ENCODE data around the gene ABHD3. TPM values are rescaled to one million over a fixed set of nuclear protein-coding genes. Genes with fewer than 3 reads are reported as not detected.
"Not testable (repeated sequence)": the region's sequence is repeated elsewhere in the genome, so short reads cannot be mapped to it uniquely, and the experiment has no call there.

ABHD3 gene
- total and polyA plus RNA-seq, 9 donors, result 4.8 to 14.3 (median 11.2) TPM

DNA sequence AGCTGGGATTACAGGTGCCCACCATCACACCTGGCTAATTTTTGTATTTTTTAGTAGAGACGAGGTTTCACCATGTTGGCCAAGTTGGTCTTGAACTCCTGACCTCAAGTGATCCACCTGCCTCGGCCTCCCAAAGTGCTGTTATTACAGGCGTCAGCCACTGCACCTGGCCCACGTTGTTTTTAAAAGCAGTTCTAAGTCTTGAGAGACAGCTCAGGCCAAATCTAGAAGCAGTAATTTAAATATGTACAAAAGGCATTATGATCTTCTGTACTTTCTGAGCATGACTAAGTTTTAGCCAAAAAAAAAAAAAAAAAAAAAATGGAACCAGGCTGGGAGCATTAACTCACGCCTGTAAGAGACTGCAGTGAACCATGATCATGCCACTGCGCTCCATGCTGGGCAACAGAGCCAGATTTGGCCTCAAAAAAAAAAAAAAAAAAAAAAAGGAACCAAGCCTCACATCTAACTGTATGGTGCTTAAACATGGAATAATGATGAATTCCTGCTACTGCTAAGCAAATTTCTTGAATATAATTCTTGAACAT lies 4.0 kb downstream of the ABHD3 start:
- H3K9me3 ChIP-seq, result no peaks in the 10 kb centered on the region
- no peaks in the 10 kb centered on the region for H3K36me3 ChIP-seq
- no peak overlapping the region for H3K4me3 ChIP-seq
- H3K27ac ChIP-seq, result no peak overlapping the region
- intact Hi-C loops (cut with DNase I), result no loop called here
- H3K4me1 ChIP-seq (ENCODE audit: insufficient read depth), result peaks cover 2% of the 10 kb centered on the region
- DNase-seq, result no peak
- H3K27me3 ChIP-seq, result no peaks in the 10 kb centered on the region
- TF ChIP-seq EP300 (IDR thresholded peaks at IDR 0.05) (no peak), POLR2A (IDR thresholded peaks at IDR 0.05) (no peak)
- TF ChIP-seq, protein P1, sequence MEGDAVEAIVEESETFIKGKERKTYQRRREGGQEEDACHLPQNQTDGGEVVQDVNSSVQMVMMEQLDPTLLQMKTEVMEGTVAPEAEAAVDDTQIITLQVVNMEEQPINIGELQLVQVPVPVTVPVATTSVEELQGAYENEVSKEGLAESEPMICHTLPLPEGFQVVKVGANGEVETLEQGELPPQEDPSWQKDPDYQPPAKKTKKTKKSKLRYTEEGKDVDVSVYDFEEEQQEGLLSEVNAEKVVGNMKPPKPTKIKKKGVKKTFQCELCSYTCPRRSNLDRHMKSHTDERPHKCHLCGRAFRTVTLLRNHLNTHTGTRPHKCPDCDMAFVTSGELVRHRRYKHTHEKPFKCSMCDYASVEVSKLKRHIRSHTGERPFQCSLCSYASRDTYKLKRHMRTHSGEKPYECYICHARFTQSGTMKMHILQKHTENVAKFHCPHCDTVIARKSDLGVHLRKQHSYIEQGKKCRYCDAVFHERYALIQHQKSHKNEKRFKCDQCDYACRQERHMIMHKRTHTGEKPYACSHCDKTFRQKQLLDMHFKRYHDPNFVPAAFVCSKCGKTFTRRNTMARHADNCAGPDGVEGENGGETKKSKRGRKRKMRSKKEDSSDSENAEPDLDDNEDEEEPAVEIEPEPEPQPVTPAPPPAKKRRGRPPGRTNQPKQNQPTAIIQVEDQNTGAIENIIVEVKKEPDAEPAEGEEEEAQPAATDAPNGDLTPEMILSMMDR (IDR thresholded peaks at IDR 0.05), result no peak
- WGBS, 3 donors, result 90 to 95% (median 91%) methylated on average over 6 of the region's 6 CpGs

DNA sequence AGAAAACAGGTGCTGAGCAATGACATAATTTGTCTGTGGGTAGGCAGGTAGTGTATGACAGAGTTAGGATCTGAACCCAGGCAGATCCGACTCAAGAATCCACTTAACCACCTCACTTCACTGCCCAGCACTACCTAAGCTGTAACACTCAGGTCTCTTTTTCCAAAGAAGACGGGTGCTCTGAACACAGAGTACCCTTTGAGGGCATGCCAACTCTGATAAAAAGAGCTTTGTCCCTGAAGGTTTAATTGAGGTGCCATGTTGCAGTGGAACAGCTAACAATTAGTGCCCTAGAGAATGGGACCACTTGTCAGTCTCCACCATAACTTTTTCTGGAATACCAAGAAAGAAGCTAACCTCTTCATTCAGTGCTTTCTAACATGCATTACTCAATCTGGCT lies 11.3 kb downstream of the ABHD3 start:
- no peaks in the 10 kb centered on the region for H3K4me1 ChIP-seq (ENCODE audit: insufficient read depth)
- no peak overlapping the region for H3K27ac ChIP-seq
- no peaks in the 10 kb centered on the region for H3K36me3 ChIP-seq
- H3K9me3 ChIP-seq, result peaks cover 0 to 4% of the 10 kb centered on the region in 2 donors
- H3K27me3 ChIP-seq, result no peaks in the 10 kb centered on the region
- no peak overlapping the region for H3K4me3 ChIP-seq
- no peak for DNase-seq
- WGBS, 3 donors, result 90 to 99% (median 95%) methylated on average over 2 of the region's 2 CpGs
- intact Hi-C loops (cut with DNase I), result no loop called here
- TF ChIP-seq, protein P1 (IDR thresholded peaks at IDR 0.05), result no peak
- TF ChIP-seq EP300 (IDR thresholded peaks at IDR 0.05), result no peak

DNA sequence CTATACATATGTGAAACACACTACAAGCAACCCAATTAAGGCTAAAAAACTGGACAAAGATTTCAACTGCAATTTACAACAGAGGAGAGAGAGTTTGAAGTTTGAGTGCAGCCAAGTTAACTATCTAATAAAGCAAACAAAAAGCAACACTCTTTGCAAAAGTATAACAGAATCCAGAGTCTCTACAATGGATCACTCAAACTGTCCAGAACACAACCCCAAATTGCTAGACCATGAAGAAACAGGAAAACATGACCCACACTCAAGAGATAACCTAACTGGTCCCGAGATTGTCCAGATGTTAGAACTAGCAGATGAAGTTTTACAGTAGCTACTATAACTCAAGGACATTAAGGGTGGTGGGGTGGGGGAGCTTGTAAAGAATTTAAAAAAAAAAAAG lies 14.8 kb downstream of the ABHD3 start:
- intact Hi-C loops (cut with DNase I), result no loop called here
- WGBS, 3 donors, result 93% methylated on average over 1 of the region's 1 CpG
- H3K27ac ChIP-seq, result no peak overlapping the region
- H3K9me3 ChIP-seq, result peaks cover 0 to 4% of the 10 kb centered on the region in 2 donors
- no peak for DNase-seq
- no peaks in the 10 kb centered on the region for H3K36me3 ChIP-seq
- TF ChIP-seq POLR2A (IDR thresholded peaks at IDR 0.05), result no peak
- no peak for TF ChIP-seq EP300 (IDR thresholded peaks at IDR 0.05)
- TF ChIP-seq, protein P1 (IDR thresholded peaks at IDR 0.05), result no peak
- H3K27me3 ChIP-seq, result no peaks in the 10 kb centered on the region
- no peak overlapping the region for H3K4me3 ChIP-seq
- peaks cover 2% of the 10 kb centered on the region for H3K4me1 ChIP-seq (ENCODE audit: insufficient read depth)

DNA sequence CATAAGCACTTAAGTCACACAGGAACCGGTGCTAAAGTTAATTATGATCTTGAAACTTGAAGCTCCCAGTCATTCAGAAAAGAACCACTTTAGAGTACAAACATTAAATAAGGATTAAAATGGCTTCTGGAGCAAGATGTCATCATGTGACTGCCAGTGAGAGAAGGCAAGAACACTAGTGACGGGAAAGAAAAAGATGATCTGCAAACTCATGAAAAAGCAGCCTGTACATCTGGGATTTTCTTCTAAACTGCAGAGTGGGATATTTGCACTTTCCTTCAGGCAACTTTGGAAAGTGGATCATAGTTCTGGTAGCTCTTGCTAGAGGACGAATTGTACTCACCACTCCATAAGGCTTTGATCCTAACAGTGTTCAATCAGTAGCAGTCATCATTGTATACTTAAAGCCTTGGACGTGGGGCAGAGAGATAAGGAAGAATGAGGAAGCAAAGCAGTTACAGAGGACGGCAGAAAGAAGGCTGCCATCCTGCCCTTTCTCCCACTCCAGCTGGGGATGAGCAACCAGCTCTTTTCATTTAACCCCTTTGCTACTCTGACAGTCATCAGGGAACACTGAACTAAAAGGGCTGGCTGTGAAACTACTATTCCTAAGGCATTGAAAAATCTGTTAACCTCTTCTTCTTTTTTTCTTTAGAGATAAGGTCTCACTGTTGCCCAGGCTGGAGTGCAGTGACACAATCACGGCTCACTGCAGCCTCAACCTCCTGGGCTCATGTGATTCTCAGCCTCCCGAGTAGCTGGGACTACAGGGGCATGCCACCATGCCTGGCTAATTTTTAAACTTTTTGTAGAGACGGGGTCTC lies 18.1 kb downstream of the ABHD3 start:
- WGBS, 3 donors, result 38 to 49% (median 46%) methylated on average over 8 of the region's 8 CpGs
- Histone ChIP-seq H3K27ac (peak overlapping the region in 1 of 2 donors; percentile 36), H3K36me3 (no peaks in the 10 kb centered on the region), H3K9me3 (peaks cover 0 to 4% of the 10 kb centered on the region in 2 donors), H3K27me3 (no peaks in the 10 kb centered on the region), H3K4me3 (no peak overlapping the region), H3K4me1 (ENCODE audit: insufficient read depth) (peaks cover 2% of the 10 kb centered on the region)
- TF ChIP-seq, protein P1 (IDR thresholded peaks at IDR 0.05), result no peak
- DNase-seq, result no peak
- intact Hi-C loops (cut with DNase I), result no loop called here

DNA sequence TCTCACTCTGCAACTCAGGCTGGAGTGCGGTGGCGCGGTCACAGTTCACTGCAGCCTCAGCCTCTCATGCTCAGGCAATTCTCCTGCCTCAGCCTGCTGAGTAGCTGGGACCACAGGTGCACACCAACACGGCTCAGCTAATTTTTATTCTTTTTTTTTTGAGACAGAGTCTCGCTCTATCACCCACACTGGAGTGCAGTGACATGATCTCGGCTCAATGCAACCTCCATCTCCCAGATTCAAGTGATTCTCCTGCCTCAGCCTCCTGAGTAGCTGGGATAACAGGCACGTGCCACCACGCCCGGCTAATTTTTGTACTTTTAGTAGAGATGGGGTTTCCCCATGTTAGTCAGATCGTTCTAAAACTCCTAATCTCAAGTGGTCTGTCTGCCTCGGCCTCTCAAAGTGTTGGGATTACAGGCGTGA lies 19.0 kb downstream of the ABHD3 start:
- H3K4me1 ChIP-seq (ENCODE audit: insufficient read depth); H3K4me3 ChIP-seq; H3K27me3 ChIP-seq; intact Hi-C loops (cut with DNase I); DNase-seq; H3K27ac ChIP-seq; H3K9me3 ChIP-seq; H3K36me3 ChIP-seq: not testable (repeated sequence)
- WGBS, 3 donors, result 92 to 95% (median 93%) methylated on average over 12 of the region's 12 CpGs
